Dermis blood vessel endothelial cell (primary cell): Measurements from ENCODE around the gene TSPAN4. TPM values are rescaled to one million over a fixed set of nuclear protein-coding genes. Genes with fewer than 3 reads are reported as not detected.
A peak's percentile ranks its signal among the peaks of the same experiment; 100 is the strongest.

Source experiments
- DNase-seq: peaks from one replicate; pipeline ENCODE4 v3.0.0; 2010
- total RNA-seq: library from RNA; depleted of rRNA; stranded (reverse); fragments of >200 nt; gene quantifications from 2 replicates; pipeline ENCODE4 v1.2.3, GENCODE V29; 2014

Gene TSPAN4
- total RNA-seq, 1 donor from 2014 or later = 179 TPM

DNA sequence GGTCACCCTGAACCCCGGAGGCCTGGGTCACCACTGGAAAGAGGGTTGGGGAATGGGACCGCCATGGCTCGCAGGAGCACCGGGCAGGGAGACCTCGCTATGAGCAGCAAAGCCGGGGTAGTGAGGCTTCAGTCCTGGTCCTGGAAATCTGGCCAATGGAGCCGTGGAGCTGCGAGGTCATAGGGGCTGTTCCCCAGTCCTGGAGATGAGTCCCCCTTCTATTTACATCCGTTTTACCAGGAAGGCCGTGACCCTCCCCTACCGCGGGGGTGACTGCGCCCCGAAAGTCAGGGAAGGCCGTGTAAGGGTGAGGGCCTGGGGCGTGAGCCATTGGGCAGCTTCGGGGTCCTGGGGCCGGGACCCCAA is 38.1 kb upstream of the TSPAN4 start:
- DNase-seq = no peak

DNA sequence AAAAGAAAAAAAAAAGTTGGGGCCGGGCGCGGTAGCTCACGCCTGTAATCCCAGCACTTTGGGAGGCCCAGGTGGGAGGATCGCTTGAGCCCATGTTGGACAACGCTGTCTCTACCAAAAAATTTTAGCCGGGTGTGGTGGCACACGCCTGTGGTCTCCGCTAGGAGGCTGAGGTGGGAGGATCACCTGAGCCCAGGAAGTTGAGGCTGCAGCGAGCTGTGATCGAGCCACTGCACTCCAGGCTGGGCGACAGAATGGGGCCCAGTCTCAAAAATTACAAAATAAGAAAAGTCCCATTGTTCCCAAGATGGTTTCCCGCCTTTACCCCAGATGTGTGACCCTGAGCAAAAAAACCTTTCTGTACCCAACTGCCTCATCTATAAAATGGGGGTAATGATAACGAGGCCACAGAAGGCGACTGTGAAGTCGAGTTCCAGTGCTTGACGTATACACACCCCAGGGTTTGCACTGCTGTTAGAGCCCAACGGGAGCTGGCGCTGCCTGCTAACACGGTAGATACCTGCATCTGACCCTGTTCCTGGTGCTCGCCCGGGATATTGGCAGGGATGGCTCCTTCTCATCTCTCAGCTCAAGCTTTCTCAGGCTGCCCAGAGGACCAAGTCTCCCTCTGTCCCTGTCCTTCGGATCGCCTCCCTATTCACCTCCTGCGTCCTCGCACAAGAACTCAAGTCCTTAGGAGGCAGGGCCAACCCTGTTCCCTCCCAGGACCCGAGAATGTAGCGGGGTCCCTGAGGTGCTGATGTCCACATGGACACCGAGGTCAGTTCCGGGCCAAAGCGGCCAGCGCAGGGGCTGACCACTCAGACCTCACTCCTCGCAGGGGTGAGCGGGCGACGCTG is 34.0 kb upstream of the TSPAN4 start:
- DNase-seq = no peak

DNA sequence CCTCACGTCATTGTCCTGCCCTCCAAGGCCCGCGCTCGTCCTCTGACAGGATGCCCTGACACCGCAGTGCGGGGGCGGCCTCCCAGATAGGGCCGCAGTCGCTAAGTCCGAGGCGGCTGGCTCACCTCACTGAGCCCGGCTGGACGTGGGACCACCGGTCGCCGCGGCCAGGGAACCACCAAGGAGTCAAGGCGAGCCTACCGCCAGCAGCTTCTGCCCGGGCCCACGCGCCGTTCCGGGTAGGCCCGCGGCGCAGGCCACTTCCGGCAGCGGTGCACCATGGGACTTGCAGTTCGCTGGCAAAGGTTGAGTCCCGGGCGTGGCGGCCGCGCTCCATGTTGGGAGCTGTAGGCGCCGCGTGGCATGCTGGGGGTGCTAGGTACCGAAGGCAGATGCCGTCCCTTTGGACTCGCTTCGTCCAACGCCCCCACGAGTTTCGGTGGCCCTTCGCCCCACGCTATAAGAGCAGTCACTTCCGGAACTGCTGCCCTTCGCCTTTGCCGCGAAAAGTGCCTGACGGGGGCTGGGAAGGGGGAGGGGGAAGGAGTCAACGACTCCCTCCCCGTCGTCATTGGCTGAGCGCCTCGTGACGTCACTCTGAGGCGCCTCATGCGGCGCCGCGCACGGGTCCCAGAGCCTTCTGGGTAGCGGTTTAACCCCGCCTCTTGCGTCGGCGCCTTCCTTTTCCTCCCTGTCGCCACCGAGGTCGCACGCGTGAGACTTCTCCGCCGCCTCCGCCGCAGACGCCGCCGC is 33.2 kb upstream of the TSPAN4 start, which contains the start of gene RPLP2:
Gene RPLP2, plus strand, starts transcription at position 681 of the 753 bp plus-strand sequence. CDS start 268 bp downstream, outside the sequence.
- DNase-seq = peak; percentile 98

DNA sequence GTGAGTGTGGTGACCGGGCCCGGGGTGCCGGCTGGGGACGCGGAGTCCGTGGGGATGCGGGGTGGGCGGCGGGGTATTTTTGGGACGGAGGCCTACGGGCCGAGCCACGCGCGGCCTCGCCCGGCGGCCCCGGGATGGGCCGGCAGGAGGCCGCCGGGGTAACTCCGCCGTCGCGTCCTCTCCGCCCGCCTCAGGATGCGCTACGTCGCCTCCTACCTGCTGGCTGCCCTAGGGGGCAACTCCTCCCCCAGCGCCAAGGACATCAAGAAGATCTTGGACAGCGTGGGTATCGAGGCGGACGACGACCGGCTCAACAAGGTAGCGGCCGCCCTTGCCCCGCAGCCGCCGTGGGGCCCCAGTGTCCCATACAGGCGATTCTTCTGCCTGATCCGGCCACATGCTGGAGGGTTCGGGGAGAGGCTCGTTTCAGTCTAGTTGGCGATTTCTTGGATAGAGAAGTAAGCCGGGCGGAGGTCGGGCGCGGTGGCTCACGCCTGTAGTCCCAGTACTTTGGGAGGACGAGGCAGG is 32.5 kb upstream of the TSPAN4 start:
- no peak for DNase-seq

DNA sequence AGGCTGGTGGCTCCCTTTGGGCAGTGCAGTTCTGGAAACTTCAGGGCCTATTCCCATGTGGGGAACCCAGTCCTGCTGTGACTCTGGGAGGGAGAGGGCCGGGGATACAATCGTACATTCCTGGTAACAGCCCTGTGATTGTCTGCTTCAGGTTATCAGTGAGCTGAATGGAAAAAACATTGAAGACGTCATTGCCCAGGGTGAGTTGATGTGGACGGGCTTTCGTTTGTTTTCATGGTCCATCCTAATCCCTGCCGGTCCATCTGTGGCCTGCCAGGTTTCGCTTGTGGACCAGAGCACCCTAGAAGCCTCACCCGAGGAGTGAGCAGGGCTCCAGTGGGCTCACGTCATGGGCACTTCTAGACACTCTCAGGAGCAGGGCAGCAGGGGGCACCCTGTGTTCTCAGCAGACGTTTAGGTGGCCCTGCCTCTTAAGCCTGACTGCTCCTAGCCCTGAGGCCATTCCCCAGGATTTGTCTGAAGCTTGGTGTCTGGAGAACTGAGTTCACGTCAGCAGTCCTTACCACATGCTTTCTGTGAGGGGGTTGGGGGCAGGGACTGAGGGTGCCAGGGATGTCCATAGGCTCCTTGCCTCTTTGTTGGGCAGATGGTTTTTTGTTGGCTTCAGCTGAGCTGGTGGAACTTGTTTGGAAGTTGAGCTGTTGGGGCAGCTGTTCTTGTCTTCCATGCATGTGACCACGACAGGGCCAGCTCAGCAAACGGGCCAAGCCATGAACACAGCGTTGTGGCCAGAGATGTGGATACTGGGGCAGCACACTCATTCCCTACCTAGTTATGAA is 31.0 kb upstream of the TSPAN4 start:
- peak; percentile 61 for DNase-seq

DNA sequence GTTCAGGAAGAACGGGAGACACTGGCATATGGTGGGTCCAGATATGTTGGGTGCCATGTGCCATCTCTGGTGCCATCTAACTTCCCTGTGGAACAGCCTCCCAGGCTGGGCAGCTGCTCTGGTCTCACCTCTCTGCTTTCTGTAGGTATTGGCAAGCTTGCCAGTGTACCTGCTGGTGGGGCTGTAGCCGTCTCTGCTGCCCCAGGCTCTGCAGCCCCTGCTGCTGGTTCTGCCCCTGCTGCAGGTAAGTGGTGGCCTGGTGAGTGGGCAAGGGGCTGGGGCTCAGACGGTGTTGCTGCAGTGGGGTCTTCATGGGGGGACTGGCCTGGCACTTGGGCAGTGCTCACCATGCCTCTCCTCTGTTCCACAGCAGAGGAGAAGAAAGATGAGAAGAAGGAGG is 30.3 kb upstream of the TSPAN4 start:
- DNase-seq = no peak

DNA sequence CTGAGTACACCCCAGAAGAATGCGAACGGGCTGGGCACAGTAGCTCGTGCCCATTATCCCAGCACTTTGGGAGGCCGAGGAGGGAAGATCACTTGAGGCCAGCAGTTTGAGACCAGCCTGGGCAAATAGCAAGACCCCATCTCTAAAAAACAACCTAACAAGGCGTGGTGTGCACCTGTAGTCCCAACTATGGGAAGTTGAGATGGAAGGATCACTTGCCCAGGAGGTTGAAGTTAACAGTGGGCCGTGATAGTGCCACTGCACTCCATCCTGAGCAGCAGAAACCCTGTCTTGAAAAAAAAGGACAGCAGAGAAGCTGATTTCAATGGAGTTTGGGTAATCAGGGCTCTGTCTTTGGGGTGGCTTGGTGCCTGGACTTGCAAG is 29.6 kb upstream of the TSPAN4 start:
- no peak for DNase-seq

DNA sequence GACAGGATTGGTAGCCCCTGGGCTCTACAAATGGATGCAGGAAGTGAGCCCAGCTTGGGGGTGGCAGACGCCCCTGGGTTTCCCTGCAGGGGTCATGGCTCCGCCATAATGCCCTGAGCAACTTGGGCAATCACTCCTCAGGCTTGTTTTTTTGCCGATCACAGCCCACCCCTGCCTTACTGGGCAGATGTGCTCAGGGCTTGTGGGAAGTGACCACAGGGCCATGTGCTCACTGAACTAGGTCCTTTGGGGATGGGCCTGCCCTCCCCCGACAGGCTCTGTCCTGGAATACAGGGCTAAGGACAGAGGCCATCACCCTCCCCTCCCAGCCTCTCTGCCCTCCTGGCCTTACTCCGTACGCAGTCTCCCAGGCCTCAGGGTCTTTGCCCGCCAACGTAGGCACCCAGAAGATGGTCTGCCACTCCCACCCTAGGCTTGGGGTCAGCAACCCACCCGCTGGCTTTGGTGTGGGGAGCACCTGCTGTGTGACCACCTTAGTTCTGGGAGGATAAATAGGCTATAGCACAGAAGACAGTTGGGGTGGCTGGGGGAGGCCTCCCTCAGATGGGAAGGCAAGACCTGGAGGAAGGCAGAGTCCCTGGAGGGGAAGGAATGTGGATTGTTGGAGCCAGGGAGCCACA is 29.1 kb upstream of the TSPAN4 start:
- no peak for DNase-seq

DNA sequence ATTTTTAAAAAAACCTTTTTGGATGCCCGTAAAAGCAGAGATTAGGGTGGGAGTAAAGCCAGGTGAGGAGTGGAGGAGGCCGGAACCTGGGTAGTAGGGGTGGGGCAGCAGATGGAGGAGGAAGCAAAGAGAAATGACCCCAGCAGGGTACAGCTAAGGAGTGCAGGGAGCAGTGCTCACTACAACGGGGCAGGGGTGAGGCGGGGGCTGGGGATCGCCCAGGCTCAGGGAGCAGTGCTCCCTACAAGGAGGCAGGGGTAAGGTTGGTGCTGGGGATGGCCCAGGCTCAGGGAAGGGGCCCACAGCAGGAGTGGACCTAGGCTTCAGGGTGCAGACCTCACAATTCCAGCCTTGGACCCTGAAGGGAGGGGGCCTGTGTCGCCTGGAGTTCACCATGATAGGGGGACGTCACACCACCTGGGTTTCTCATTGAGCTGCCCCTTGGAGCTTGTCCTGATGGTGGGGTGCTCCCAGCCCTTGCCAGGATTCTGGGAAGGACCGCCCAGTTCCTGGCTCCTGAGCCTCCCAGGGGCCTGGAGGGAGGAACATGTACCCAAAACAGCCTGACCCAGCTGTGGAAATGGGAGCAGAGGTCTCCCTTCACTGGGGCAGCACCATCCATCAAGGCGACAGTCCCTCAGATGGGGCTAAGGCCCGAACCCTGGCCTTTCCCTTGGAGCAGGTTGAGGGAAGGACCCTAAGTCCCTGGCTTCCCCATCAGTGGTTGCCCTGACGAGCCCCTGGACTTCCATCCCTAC is 26.8 kb upstream of the TSPAN4 start:
- DNase-seq = no peak

DNA sequence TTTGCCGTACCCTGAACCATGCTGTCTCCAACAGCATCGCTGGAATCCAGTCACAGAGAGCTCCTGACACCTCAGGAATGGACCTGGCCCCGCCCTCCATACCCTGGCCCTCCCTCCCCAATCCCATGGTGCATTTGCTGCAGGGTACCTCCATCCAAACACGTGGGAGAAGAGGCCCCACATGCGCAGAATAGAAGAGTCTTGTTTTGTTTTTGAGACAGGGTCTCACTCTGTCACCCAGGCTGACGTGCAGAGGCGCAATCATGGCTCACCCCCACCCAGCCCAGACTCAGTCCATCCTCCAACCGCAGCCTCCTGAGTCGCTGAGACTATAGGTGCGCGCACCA is 26.2 kb upstream of the TSPAN4 start:
- no peak for DNase-seq

DNA sequence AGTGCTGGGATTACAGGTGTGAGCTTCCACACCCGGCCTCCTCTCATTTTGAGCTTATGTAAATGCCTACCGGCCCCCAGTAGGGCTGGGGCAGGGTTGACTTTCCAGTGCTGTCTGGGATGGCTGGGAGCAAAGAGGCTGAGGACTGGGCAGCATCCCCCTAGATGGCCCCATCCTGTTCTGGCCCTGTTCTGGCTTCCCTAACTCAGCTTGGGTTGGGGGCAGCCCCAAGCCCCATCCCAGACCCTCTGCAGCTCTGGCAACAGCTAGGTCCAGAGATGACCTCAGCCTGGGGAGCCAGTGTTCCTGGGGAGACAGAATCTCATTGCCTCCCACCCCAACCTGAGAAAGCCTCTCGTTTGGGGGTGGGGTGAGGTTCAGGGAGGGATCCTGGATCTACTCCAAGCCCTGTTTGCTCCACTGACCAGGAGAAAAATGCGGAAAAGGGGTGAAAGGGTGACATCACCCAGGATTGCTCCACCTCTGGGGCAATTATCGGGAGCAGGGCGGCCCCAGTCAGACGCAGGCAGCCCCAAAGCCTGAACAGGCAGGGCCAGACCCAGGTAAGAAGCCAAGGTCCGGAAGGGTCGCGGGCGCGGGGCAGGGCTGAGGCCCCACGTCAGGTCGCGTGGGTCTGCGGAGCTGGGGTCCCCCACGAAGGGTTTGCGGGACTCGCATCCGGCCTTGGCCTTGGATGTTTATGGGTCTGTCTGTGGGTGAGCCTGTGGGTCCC is 24.1 kb upstream of the TSPAN4 start, which contains the start of gene PNPLA2:
Gene PNPLA2, plus strand, starts transcription at position 519 of the 733 bp plus-strand sequence. CDS start 805 bp downstream, outside the sequence.
- DNase-seq = no peak

DNA sequence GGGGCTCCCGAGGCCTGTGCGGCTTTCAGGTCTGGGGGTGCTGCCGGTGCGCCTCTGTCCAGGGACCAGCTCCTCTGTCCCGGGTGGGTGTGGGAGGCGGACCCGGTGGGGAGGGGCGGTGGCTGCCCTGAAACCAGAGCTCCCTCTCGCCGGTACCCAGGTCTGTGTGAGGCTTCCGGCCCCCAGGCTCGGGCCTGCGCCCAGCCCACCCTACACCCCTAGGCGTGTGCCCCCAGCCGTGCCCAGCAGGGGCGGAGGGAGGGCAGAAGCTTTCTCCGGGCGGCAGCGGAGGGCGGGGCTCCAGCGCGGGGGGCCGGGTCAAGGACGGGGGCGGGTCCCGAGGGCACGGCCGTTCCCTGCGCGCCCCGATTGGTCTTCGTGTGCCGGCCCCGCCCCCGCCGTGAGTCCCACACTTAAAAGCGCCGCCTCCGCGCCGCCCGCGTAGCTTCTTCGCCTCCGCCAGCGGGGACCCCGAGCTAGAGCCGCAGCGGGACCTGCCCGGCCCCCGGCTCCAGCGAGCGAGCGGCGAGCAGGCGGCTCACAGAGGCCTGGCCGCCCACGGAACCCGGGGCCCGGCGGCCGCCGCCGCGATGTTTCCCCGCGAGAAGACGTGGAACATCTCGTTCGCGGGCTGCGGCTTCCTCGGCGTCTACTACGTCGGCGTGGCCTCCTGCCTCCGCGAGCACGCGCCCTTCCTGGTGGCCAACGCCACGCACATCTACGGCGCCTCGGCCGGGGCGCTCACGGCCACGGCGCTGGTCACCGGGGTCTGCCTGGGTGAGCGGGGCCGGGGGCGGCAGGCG is 23.3 kb upstream of the TSPAN4 start:
- peak; percentile 91 for DNase-seq

DNA sequence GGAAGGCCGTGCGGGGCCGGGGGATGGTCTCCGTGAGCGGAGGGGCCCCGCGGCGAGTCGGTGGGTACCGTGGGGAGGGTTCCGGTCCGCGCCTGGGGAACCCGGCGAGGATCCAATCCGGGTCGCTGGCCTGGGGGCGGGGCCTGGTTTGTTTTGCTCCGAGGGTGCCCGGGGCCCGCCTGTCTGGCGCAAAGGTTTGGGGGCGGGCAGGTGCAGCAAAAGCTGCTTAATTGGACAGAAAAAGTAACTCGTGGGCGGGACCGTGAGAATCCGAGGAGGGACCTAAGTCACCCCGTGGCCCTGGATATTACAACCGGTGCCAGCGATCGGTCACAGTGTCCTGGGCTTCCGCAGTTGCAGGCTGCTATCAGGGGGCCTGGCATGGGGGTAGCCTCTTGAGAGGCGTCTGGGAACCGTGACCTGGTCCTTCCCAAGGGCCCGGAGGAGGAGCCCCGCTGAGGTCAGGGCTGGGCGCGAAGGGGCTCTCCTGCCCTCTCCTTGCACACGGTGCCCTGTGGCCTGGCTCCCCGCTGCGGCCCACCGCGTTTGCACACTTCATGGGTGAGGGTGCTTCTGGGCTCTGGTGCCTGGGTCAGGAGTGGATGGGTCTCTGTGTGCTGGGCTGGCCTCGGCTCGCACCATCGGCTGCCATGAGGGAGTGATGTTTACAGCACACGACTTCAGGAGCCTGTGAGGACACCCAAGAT is 22.6 kb upstream of the TSPAN4 start:
- DNase-seq = peak; percentile 85

DNA sequence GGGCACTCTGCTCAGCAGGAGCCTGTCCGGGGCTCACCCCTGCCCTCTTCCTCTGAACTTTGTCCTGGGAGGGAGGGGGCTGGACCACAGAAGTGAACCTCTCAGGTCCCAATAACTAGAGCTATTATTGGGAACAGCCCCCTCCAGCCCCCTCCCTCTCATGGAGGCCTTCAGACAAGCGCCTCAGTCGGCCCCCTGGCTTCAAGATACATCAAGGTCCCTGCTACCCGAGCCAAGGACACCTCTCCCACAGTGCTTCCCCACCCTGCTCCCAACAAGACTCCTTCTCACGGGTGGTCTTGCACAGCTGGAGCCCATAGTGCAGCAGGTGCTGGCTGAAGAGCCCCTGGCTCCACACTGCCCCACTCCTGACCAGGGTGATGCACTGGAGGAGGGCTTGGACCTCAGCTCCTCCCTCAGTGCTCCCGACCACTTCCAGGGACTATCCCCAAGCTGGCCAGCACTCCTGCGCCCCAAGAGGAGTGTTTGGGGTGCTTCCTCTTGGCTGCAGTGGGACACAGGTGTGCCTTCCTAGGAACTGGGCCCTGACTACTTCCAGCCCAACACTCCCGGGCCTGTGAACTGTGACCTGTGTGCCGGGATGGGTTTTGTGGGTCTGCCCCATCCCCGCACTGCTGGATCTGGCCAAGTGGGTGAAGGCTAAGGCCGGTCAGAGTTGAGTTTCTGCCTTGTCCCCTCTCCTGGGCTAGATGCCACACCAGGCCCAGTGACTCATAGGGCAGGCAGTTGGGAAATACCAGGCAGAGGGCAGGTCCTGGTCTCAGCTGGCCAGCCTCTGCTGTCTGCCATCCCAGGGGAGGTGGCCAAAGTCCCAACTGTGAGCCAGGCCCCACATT is 21.8 kb upstream of the TSPAN4 start:
- DNase-seq = peak; percentile 50

DNA sequence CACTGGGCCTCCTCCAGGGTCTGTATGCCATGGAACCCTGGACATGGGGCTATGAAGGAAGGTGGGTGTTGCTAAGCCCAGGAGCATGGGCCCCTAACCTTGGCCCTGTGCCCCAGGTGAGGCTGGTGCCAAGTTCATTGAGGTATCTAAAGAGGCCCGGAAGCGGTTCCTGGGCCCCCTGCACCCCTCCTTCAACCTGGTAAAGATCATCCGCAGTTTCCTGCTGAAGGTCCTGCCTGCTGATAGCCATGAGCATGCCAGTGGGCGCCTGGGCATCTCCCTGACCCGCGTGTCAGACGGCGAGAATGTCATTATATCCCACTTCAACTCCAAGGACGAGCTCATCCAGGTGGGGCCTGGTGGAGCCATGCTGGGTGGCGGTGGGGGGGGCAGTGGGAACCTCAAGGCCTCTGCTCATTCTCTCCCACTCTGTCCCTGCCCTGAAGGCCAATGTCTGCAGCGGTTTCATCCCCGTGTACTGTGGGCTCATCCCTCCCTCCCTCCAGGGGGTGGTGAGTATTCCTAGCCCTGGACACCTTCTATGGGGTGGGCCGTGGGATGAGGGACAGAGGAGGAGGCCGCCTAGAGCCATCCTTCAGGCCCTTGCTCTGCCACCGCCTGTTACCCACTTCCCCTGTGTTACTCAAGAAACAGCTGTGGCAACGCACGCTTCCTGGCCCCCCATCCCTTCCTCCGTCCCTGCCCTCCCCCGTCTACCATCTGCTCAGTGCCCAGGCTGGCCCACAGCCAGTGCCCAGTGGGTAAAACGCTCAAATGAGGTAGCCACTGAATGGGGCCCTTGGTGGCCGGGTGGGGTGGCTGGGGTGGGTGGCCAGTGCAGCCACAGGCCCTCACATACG is 20.9 kb upstream of the TSPAN4 start:
- no peak for DNase-seq

DNA sequence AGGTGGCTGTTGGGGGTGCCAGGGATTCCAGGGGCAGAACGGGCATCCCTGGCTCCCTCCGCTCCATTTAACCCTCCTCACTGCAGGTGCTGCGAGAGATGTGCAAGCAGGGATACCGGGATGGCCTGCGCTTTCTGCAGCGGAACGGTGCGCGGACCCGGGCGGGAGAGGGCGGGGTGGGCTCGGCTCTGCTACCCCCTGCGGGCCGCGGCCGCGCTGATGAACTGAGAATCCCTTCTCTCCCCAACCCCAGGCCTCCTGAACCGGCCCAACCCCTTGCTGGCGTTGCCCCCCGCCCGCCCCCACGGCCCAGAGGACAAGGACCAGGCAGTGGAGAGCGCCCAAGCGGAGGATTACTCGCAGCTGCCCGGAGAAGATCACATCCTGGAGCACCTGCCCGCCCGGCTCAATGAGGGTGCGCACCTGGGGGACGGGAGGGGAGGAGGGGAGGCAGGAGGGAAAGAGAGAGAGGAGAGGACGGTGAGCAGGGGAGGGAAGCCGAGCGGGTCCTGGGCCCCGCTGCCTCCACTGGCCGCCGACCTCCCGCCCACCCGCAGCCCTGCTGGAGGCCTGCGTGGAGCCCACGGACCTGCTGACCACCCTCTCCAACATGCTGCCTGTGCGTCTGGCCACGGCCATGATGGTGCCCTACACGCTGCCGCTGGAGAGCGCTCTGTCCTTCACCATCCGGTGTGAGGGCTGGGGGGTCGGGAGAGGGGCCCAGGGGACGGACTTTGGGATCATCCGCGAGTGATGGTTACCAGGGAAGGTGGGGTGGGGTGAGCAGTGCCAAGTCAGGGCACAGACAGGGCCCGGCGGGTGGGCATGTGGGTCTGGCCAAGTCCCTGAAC is 19.0 kb upstream of the TSPAN4 start:
- DNase-seq = no peak
